ENCODE results near the gene ALAS1. TPM values are rescaled to one million over a fixed set of nuclear protein-coding genes. Genes with fewer than 3 reads are reported as not detected.
A peak's percentile ranks its signal among the peaks of the same experiment; 100 is the strongest.

Gene ALAS1
- total RNA-seq, 1 donor from 2014 or later = 41.5 TPM

DNA sequence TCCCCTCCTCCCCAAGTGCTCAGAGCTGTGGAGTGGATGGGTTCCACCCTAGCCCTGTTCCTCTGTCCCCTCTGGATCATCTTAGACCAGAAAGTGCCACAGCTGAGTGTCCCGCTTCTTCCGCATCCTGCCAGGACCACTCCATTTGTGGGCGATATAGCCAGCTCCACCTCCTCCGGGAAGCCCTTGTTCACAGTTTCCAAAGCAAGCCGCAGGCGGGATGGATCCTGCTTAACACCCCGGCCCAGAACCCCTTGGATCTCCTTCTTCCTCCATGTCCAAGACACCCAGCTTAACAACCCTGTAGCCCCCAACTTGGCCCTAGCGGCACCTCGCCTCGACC lies 490 bp upstream of the ALAS1 start:
- Histone ChIP-seq H3K4me1 (peaks cover 54% of the 10 kb centered on the region), H3K27ac (peak overlapping the region; percentile 80), H3K4me3 (peak overlapping the region; percentile 91 to 95), H3K36me3 (peaks cover 0 to 14% of the 10 kb centered on the region in 2 donors), H3K9me3 (no peaks in the 10 kb centered on the region), H3K27me3 (no peaks in the 10 kb centered on the region)
- TF ChIP-seq, protein P1, sequence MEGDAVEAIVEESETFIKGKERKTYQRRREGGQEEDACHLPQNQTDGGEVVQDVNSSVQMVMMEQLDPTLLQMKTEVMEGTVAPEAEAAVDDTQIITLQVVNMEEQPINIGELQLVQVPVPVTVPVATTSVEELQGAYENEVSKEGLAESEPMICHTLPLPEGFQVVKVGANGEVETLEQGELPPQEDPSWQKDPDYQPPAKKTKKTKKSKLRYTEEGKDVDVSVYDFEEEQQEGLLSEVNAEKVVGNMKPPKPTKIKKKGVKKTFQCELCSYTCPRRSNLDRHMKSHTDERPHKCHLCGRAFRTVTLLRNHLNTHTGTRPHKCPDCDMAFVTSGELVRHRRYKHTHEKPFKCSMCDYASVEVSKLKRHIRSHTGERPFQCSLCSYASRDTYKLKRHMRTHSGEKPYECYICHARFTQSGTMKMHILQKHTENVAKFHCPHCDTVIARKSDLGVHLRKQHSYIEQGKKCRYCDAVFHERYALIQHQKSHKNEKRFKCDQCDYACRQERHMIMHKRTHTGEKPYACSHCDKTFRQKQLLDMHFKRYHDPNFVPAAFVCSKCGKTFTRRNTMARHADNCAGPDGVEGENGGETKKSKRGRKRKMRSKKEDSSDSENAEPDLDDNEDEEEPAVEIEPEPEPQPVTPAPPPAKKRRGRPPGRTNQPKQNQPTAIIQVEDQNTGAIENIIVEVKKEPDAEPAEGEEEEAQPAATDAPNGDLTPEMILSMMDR (IDR thresholded peaks at IDR 0.05) = no peak
- TF ChIP-seq POLR2AphosphoS5 (IDR thresholded peaks at IDR 0.05; ENCODE audit: insufficient read depth in 1 of 2, low read depth in 1 of 2) = no peak
- TF ChIP-seq POLR2A (IDR thresholded peaks at IDR 0.05) = no peak
- intact Hi-C loops (cut with DNase I) = no loop called here
- no peak for DNase-seq (ENCODE audit: extremely low spot score in 2 of 2)

DNA sequence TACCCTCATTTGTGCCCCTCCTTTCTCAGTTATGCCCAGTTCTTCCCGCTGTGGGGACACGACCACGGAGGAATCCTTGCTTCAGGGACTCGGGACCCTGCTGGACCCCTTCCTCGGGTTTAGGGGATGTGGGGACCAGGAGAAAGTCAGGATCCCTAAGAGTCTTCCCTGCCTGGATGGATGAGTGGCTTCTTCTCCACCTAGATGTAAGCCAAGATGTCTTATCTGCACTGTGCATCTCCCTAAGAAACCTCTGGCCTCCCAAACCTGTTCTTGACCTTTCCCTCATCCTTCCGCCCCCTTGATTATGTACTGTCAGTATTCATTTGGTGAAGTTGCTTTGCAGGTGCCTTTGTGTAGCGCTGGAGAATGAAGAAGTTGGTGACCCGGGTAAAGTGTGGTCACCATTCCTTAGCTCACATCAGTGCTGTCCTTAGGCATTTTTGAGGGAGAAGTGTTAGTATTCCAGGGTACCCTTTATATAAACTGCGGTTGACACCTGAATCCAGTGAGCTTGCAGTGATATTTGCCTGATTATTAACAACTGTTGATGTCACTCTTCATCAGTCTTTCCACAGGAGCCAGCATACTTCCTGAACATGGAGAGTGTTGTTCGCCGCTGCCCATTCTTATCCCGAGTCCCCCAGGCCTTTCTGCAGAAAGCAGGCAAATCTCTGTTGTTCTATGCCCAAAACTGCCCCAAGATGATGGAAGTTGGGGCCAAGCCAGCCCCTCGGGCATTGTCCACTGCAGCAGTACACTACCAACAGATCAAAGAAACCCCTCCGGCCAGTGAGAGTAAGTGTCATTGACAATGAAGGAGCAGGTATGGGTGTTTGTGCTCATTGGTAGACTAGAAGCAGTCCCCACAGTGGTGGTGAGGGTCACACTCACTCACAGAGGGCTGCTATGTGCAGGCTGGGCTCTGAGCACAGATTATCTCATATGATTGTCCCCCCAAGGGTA lies 966 bp downstream of the ALAS1 start:
- peaks cover 0 to 27% of the 10 kb centered on the region in 2 donors for H3K36me3 ChIP-seq
- H3K4me3 ChIP-seq = peak overlapping the region; percentile 91 to 95
- no peak for DNase-seq (ENCODE audit: extremely low spot score in 2 of 2)
- no peaks in the 10 kb centered on the region for H3K27me3 ChIP-seq
- peaks cover 54% of the 10 kb centered on the region for H3K4me1 ChIP-seq
- peak overlapping the region; percentile 80 for H3K27ac ChIP-seq
- no peaks in the 10 kb centered on the region for H3K9me3 ChIP-seq
- intact Hi-C loops (cut with DNase I) = no loop called here
- no peak for TF ChIP-seq POLR2A (IDR thresholded peaks at IDR 0.05)
- no peak for TF ChIP-seq POLR2AphosphoS5 (IDR thresholded peaks at IDR 0.05; ENCODE audit: insufficient read depth in 1 of 2, low read depth in 1 of 2)
- TF ChIP-seq, protein P1 (IDR thresholded peaks at IDR 0.05) = no peak

DNA sequence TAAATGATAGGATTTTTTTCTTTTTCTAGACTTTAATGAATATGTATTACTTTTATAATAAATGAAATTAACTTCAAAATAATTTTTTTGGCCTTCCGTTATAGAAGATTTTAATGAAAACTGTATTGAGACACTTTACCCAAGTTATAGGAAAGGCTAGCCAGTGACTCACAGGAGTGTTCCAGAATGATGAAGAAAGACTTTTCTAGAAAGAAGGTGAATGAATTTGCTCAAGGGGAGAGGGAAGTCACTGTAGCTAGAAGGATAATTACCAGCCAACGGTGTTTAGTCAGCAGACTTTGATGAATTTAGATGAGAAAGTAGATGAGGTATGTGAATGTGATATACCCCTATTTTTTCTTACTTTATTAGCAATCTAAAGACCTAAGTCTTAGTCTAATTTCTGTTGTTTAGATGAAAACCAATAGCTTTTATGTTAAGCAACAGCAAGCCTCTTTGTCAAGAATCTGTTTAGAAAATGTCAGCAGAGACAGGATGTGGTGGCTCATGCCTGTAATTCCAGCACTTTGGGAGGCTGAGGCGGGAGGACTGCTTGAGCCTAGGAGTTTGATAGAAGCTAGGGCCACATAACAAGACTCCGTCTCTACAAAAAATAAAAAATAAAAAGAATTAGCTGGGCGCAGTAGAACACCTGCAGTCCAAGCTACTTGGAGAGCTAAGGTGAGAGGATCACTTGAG lies 3.2 kb downstream of the ALAS1 start:
- Histone ChIP-seq H3K4me1 (peaks cover 39% of the 10 kb centered on the region), H3K27ac (no peak overlapping the region), H3K9me3 (no peaks in the 10 kb centered on the region), H3K27me3 (no peaks in the 10 kb centered on the region), H3K4me3 (no peak overlapping the region), H3K36me3 (peaks cover 0 to 45% of the 10 kb centered on the region in 2 donors)
- intact Hi-C loops (cut with DNase I) = no loop called here
- DNase-seq (ENCODE audit: extremely low spot score in 2 of 2) = no peak
- TF ChIP-seq POLR2AphosphoS5 (IDR thresholded peaks at IDR 0.05; ENCODE audit: insufficient read depth in 1 of 2, low read depth in 1 of 2) (no peak), POLR2A (IDR thresholded peaks at IDR 0.05) (no peak)
- TF ChIP-seq, protein P1 (IDR thresholded peaks at IDR 0.05) = no peak

DNA sequence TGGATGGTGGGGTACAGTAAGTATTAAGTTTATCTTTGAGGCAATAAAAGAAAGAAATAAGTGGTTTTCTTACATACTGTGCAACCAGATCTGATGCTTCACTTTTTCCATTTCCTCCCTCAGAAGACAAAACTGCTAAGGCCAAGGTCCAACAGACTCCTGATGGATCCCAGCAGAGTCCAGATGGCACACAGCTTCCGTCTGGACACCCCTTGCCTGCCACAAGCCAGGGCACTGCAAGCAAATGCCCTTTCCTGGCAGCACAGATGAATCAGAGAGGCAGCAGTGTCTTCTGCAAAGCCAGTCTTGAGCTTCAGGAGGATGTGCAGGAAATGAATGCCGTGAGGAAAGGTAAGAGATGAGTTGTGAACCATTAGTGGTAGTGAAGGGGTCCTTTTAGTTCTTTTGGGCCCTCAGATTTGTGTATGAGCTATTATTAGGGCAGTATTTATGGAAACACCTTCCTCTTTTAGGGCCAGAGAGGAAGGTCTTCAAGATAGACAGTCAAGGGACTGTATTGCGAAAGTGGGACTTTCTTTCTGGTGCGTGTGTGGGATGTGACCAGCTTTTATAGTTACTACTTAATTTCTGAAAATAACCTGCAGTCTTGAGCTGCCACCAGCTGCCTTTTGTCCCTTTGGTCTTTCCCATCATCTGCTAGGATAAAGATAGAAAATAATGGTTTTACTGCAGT lies 4.6 kb downstream of the ALAS1 start:
- TF ChIP-seq POLR2A (IDR thresholded peaks at IDR 0.05) (no peak), POLR2AphosphoS5 (IDR thresholded peaks at IDR 0.05; ENCODE audit: insufficient read depth in 1 of 2, low read depth in 1 of 2) (no peak)
- TF ChIP-seq, protein P1 (IDR thresholded peaks at IDR 0.05) = no peak
- no peak overlapping the region for H3K4me3 ChIP-seq
- peaks cover 0 to 59% of the 10 kb centered on the region in 2 donors for H3K36me3 ChIP-seq
- H3K9me3 ChIP-seq = no peaks in the 10 kb centered on the region
- intact Hi-C loops (cut with DNase I) = no loop called here
- no peak for DNase-seq (ENCODE audit: extremely low spot score in 2 of 2)
- H3K27ac ChIP-seq = no peak overlapping the region
- peaks cover 25% of the 10 kb centered on the region for H3K4me1 ChIP-seq
- H3K27me3 ChIP-seq = no peaks in the 10 kb centered on the region
